Stimulated activated naive CD8-positive, alpha-beta T cell treated with anti-CD3 and anti-CD28 coated beads, Interleukin-15, Interleukin-2, amounts not matched to agents 100 U/mL and 50 U/mL, for 24 hours (primary cell): Measurements from ENCODE around the gene DPP3.
"Not testable (repeated sequence)": the region's sequence is repeated elsewhere in the genome, so short reads cannot be mapped to it uniquely, and the experiment has no call there.

ENCODE experiments used
- ATAC-seq: fragments of 150-1000 bp; cut with Tn5 transposase; one replicate; pipeline ENCODE4 v1.10.0; 2021
- DNase-seq: peaks from one replicate; pipeline ENCODE4 v3.0.0; 2021

The DPP3 gene, protein sequence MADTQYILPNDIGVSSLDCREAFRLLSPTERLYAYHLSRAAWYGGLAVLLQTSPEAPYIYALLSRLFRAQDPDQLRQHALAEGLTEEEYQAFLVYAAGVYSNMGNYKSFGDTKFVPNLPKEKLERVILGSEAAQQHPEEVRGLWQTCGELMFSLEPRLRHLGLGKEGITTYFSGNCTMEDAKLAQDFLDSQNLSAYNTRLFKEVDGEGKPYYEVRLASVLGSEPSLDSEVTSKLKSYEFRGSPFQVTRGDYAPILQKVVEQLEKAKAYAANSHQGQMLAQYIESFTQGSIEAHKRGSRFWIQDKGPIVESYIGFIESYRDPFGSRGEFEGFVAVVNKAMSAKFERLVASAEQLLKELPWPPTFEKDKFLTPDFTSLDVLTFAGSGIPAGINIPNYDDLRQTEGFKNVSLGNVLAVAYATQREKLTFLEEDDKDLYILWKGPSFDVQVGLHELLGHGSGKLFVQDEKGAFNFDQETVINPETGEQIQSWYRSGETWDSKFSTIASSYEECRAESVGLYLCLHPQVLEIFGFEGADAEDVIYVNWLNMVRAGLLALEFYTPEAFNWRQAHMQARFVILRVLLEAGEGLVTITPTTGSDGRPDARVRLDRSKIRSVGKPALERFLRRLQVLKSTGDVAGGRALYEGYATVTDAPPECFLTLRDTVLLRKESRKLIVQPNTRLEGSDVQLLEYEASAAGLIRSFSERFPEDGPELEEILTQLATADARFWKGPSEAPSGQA

DNA sequence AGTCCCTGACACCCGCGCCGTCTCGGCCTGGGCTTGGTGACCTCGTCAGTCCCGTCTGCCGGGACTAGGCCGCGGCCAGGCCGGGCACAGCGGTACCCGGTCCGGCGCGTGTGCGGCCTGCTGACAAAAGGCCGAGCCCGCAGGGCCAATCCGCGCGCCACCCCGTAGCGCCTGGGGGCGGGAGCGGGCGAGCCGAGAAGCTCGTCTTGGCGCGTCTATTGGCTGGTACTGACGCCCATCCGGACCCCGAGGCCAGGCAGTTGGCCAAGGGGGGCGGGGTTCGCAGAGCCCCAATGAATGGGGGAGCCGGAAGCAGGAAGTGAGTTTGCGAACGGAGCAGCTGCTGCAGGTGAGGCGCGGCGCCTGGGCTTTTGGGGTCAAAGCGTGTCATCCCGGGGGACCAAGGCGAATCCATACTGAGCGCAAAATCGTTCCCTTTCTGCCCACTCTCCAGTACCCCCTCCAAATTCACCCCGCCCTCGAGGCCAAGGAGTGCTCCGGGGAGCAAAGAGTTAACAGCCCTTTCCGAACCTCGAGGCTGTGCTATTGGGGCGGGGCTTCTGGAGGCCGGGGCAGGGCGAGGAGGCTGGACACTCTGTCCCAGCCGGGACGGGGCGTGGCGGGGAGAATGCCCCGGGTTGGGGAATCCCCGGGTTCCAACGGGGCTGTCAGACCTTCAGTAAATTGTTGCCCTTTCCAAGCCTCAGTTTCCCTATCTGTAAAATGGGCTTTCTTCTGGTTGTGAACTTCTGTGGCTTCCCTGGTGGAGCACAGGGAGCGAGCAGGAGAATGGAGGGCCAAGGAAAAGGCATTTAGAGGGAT is at the start of gene DPP3:
DPP3 (plus strand) TSS at position 318 of the 822 bp plus-strand sequence. CDS start 1,767 bp downstream, outside the sequence.
- ATAC-seq (peak; percentile 99), DNase-seq (peak; percentile 98)

- DNase-seq, ATAC-seq: not testable (repeated sequence)
Observed at GRCh38 chr11:66431287-66431686, 48.9 kb upstream of the DPP3 start.

GRCh38 chr11:66431871-66432329 is 48.3 kb upstream of the DPP3 start:
- not testable (repeated sequence) for ATAC-seq

GRCh38 chr11:66432597-66432996 is 47.6 kb upstream of the DPP3 start:
- ATAC-seq (no peak), DNase-seq (no peak)

More at GRCh38 chr11:66431871-66432329, 48.3 kb upstream of the DPP3 start:
- DNase-seq, result not testable (repeated sequence)

DNA sequence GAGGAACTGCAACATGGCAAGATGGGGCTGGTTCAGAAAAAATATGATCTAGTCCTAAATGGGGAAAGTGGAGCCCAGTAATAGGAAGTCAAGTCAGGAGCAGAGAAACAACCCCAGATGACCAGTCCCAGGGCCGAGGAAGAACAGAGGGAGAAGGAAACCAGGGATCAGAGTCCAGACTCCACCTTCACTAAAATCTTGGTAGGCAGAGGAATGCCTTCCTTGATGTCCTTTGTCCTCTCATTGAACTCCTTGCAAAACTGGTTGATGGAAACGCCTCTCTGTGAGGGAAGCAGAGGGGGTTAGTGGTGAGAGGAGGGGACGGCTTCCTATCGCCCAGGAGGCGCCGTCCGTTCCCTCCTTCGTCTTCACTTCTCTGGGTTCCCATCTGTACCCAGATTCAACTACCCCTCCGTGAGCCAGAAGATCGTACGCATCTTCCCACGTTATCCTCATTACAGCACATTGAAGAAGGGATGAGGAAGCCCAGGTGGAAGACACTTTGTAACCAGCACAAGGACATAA is 42.2 kb upstream of the DPP3 start:
- no peak for DNase-seq
- no peak for ATAC-seq

GRCh38 chr11:66438504-66439466 is 41.4 kb upstream of the DPP3 start, which contains the start of gene MRPL11:
MRPL11 (minus strand) TSS chr11:66438848; CDS start chr11:66438754, 94 bp downstream.
- ATAC-seq, result peak; percentile 99
- peak; percentile 91 for DNase-seq

GRCh38 chr11:66440101-66440939 is 39.9 kb upstream of the DPP3 start:
- ATAC-seq, DNase-seq: not testable (repeated sequence)

DNA sequence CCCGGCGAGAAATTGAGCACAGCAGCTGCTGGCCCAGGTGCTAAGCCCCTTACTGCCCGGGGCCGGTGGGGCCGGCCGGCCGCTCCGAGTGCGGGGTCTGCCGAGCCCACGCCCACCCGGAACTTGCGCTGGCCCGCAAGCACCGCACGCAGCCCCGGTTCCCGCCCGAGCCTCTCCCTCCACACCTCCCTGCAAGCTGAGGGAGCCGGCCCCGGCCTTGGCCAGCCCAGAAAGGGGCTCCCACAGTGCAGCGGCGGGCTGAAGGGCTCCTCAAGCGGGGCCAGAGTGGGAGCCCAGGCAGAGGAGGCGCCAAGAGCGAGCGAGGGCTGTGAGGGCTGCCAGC is 39.3 kb upstream of the DPP3 start:
- ATAC-seq, DNase-seq: not testable (repeated sequence)

- no peak for ATAC-seq
- DNase-seq, result no peak
Observed at GRCh38 chr11:66443602-66444001, 36.6 kb upstream of the DPP3 start.

GRCh38 chr11:66447012-66447411 is 33.2 kb upstream of the DPP3 start:
- DNase-seq (no peak), ATAC-seq (no peak)

GRCh38 chr11:66448523-66448922 is 31.7 kb upstream of the DPP3 start:
- no peak for ATAC-seq

GRCh38 chr11:66450560-66450959 is 29.7 kb upstream of the DPP3 start:
- ATAC-seq (no peak), DNase-seq (no peak)

More at GRCh38 chr11:66448523-66448922, 31.7 kb upstream of the DPP3 start:
- DNase-seq, result no peak

GRCh38 chr11:66451663-66452062 is 28.6 kb upstream of the DPP3 start:
- DNase-seq, result no peak
- ATAC-seq, result no peak

DNA sequence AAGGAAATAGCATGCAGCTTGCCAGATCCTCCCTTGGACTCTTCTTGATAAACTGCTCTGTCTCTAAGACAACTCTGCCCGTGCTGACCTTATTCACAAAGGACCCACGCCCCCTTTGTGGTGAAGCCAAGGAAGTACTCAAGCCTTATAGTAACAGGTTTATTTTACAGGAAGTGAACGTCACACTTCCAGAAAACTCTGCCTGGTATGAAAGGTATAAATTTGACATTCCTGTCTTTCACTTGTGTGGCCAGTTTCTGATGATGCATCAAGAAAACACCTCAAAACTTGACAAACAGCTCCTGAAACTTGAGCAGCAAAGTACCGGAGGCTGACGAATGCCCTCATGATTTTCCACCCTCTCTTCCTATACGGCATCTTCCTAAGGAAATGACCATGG is 26.0 kb upstream of the DPP3 start:
- DNase-seq (peak; percentile 32), ATAC-seq (no peak)

- ATAC-seq, result no peak
- DNase-seq, result no peak
Observed at GRCh38 chr11:66454828-66455227, 25.4 kb upstream of the DPP3 start.

DNA sequence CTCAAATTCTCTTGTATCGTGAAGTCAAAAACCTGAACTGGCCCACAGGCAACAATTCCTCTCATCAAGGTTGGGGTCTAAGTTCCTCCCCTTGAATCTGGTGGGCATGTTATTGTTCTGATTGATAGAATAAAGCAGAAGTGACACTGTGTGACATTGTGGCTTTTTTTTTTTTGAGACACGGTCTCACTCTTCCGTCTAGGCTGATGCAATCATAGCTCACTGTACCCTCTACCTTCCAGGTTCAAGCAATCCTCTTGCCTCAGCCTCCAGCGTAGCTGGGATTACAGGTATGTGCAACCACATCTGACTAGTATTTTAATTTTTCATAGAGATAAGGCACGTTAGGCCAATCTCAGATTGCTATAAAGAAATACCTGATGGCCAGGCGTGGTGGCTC is 22.4 kb upstream of the DPP3 start:
- DNase-seq (no peak), ATAC-seq (no peak)

- ATAC-seq (peak; percentile 85), DNase-seq (peak; percentile 41)
Observed at GRCh38 chr11:66459138-66459778, 21.0 kb upstream of the DPP3 start.

DNA sequence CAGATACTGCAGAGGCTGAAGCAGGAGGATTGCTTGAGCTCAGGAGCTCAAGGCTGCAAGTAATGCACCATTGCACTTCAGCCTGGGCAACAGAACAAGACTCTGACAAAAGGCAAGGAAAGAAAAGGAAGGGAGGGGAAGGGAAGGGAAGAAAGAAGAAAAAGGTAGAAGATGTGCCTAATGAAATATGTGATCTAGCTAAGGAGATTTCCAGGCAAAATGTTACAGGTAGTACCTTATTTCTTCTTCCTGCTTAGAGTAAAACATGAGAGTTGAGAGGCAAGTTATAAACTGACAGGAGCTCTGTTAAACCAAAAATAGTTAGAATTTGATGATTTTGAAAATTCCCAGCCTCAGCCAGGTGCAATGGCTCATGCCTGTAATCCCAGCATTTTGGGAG is 18.2 kb upstream of the DPP3 start:
- DNase-seq, result no peak
- no peak for ATAC-seq

DNA sequence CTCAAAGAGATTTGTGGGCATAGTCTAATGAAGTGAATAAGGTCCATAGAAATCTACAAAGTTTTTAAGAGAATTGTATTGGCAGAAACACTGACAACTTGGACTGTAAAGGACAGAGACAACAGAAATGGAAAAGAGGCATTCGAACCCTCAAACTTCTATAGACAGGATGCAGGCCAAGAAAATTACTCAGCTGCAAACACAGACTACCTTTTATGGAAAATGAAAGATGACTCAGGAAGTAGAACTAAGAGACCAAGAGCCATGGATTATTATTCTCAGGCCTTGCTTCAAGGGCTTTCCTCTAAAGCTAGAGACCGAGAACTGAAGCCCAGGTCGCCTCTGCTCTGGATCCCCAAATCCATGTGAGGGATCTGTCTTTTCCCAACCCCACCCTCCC is 17.3 kb upstream of the DPP3 start:
- no peak for ATAC-seq
- no peak for DNase-seq
